Coronary artery (tissue), 2 donors: ENCODE data around the gene DNAJC8.

Experiments used
- DNase-seq: peaks from one replicate; pipeline ENCODE4 v3.0.0-alpha.2; 2017; ENCODE audit warnings: low spot score
- H3K27ac ChIP-seq, 2 donors: fragments of 200-600 bp; sonication (generic); one replicate each; pipeline ENCODE4 v1.5.1; 2016 to 2019
- H3K4me3 ChIP-seq: fragments of 200-600 bp; sonication (generic); 2 replicates; pipeline ENCODE4 v1.5.1; 2016; ENCODE audit warnings: mild to moderate bottlenecking, moderate library complexity
- TF ChIP-seq, protein P1 (sequence below): fragments of 200-600 bp; sonication (generic); IDR thresholded peaks from one replicate; pipeline ENCODE4 v1.5.1; 2019; ENCODE audit warnings: antibody characterized with exemption

Gene DNAJC8

DNA sequence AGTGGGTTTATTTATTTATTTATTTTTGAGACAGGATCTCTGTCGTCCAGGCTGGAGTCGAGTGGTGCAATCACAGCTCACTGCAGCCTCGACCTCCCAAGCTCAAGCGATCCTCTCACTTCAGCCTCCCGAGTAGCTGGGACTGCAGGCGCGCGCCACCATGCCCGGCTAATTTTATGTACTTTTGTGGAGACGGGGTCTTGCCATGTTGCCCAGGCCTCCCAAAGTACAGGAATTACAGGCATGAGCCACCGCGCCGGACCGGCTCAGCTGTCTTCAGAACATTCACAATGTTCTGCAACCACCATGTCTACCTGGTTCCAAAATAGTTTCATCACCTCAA, 406 bp upstream of the DNAJC8 start:
- H3K4me3 ChIP-seq: peak overlapping the region; percentile 97
- DNase-seq: no peak
- TF ChIP-seq, protein P1, sequence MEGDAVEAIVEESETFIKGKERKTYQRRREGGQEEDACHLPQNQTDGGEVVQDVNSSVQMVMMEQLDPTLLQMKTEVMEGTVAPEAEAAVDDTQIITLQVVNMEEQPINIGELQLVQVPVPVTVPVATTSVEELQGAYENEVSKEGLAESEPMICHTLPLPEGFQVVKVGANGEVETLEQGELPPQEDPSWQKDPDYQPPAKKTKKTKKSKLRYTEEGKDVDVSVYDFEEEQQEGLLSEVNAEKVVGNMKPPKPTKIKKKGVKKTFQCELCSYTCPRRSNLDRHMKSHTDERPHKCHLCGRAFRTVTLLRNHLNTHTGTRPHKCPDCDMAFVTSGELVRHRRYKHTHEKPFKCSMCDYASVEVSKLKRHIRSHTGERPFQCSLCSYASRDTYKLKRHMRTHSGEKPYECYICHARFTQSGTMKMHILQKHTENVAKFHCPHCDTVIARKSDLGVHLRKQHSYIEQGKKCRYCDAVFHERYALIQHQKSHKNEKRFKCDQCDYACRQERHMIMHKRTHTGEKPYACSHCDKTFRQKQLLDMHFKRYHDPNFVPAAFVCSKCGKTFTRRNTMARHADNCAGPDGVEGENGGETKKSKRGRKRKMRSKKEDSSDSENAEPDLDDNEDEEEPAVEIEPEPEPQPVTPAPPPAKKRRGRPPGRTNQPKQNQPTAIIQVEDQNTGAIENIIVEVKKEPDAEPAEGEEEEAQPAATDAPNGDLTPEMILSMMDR: no peak
- peak overlapping the region; percentile 81 to 91 for H3K27ac ChIP-seq

DNA sequence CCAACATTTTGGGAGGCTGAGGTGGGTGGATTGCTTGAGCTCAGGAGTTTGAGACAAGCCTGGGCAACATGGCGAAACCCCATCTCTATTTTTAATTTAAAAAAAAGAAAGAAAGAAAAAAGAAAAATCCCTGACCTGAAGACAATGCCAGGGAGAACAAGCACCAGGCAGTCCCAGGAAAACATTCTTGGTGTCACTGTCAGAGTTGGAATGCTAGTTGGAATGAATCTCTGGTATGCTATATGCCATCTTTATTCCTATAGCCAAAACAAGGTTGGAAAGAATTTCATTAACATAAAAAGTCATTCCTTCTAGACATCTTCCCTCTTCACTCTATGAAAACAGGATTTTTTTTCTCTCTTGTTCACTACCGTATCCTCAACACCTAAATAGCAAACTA, 2.8 kb downstream of the DNAJC8 start:
- TF ChIP-seq, protein P1: no peak
- no peak for DNase-seq
- Histone ChIP-seq H3K4me3 (no peak overlapping the region), H3K27ac (no peak overlapping the region)

DNA sequence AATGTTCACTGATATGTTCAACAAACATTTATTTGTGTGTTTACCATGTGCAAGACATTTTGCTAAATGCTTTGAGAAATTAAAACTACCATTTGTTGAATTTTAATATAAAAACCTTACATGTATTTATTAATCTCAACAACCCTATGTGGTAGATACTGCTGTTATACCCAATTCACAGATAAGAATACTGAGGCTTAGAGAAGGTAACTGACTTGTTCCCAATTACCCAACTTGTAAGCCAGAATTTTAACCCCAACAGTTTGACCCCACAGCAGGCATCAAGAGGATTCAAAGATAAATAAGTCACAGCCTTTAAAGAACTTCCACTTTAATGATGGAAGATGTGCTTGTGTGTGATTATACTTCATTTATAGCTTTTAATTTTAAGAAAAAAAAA, 3.7 kb downstream of the DNAJC8 start:
- H3K27ac ChIP-seq: no peak overlapping the region
- TF ChIP-seq, protein P1: no peak
- no peak for DNase-seq
- H3K4me3 ChIP-seq: no peak overlapping the region

DNA sequence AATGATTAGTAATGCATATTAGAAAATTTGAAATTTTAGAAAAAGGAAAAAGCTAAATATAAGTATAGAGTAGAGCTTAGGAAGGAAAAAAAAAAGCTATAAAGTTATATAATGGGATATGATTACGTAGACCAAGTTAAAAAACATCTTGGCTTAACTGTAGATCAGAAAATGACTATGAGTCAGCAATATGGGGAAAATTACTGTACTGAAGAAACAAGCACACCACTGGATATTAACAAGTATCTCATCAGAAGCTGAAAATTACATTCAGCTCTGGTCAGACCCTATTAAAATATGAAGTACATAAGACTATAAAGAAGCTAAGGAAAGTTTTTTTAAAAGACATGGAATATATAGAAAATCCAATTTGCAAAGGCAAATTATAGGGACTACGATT, 19.5 kb downstream of the DNAJC8 start:
- H3K27ac ChIP-seq: no peak overlapping the region
- H3K4me3 ChIP-seq: no peak overlapping the region
- TF ChIP-seq, protein P1: no peak
- no peak for DNase-seq

DNA sequence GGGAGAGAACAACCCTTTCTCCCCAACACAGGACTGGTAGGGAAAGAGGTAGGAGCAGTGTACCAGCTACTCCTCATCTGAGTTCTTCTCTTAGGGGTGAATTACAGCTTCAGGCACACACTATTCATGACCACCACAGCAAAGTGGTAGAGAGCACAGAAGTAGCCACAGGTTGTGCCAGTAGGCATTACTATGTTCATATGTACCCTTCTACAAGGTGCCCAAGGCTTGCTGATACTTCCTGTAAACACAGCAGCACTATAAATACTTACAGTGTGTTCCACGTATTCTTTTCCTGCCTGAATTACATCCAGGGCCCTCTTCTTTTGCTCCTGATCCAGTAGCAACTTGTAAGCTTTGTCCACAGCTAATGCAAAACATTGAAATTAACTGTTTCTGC, 23.1 kb downstream of the DNAJC8 start:
- no peak overlapping the region for H3K4me3 ChIP-seq
- H3K27ac ChIP-seq: no peak overlapping the region
- TF ChIP-seq, protein P1: no peak
- no peak for DNase-seq

DNA sequence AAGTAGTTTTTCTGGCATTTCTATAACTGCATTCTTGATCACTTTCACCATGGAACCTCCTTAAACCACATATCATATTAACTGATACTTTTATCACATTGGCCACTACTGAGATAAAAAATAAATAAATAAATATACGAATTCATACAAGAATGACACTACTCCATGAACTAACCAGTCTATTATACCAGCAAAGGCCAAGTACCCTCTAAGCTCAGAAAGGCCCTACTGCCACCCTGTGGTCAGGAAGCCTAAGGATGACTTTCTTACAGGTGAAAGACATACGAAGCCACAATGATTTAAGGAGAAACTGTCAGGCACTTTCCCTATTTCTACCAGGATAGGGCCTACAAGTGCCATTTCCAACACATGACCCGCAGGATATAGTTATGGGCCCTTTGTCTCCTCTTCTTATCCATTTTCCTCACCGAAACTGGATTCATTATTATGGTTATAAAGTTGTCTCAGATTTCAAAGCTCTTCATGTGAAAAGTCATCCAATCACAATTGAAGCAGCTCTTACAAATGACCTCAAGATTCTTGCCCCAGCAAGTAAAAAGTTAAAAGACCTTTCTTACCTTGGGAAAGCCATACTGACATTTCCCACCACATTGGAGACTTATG, 23.9 kb downstream of the DNAJC8 start:
- H3K4me3 ChIP-seq: no peak overlapping the region
- no peak overlapping the region for H3K27ac ChIP-seq
- TF ChIP-seq, protein P1: peak; percentile 20
- DNase-seq: no peak

DNA sequence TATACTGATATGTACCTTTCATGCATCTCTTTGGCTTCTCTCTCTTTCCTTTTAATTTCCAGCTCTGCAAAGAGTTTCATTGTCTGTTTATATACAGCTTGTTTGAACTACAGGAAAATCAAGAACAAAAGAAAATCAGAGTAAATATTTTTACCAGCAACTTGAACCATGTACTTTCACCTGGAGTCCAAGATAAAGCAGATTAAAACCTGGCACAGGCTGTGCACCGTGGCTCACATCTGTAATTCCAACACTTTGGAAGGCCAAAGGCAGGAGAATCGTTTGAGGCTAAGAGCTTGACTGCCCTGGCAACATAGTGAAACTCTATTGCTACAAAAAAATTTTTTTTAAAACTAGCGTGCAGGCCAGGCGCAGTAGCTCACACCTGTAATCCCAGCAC, 27.6 kb downstream of the DNAJC8 start:
- Histone ChIP-seq H3K27ac (no peak overlapping the region), H3K4me3 (no peak overlapping the region)
- TF ChIP-seq, protein P1: no peak
- DNase-seq: no peak
